SK-MEL-5 (cell line): Measurements from ENCODE around the gene AMBRA1. TPM values are rescaled to one million over a fixed set of nuclear protein-coding genes. Genes with fewer than 3 reads are reported as not detected.

Experiments used
- DNase-seq: peaks from one replicate; pipeline ENCODE4 v3.0.0-alpha.2; 2016; ENCODE audit warnings: low read depth, low spot score
- in situ Hi-C: cut with HindIII; loops from 2 replicates; pipeline ENCODE4 v1.10.0; 2016; ENCODE audit warnings: low sequenced_read_pairs, high pct_unique_total_duplicates, low pct_unique_long_range_greater_than_20kb
- total RNA-seq: library from RNA; depleted of rRNA; stranded (reverse); fragments of >200 nt; shearing (Covaris generic); gene quantifications from 2 replicates; pipeline ENCODE4 v1.2.3, GENCODE V29; 2014

AMBRA1 gene
- total RNA-seq, 1 experiment from 2014 or later, result 22.2 TPM

GRCh38 chr11:46366260-46366659, 227.6 kb downstream of the AMBRA1 start:
- in situ Hi-C loops, result no loop called here
- no peak for DNase-seq

DNA sequence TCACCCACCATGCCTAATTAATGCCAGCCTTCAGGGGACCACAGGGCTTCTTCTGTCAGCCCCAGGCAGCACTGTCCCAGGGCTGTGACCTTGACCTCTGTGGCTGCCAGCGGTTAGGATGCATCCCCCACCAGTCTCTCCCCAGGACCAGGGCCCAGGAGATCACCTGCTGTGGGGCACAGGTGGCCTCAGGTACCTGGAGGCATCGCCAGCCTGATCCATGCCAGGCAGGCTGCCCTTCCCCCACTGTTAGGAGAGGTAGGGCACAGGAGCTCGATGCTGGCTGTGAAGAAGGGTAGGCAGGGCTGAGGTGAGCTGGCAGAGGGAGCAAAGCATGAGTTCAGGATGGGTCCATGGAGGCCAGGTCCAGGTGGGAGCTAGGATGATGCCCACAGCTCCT, 229.0 kb downstream of the AMBRA1 start:
- in situ Hi-C loops, result no loop called here
- no peak for DNase-seq

- no peak for DNase-seq
- in situ Hi-C loops, result no loop called here
Observed at GRCh38 chr11:46364056-46364455, 229.8 kb downstream of the AMBRA1 start.

GRCh38 chr11:46363455-46364005, 230.3 kb downstream of the AMBRA1 start:
- in situ Hi-C loops, result no loop called here
- DNase-seq, result peak; percentile 68

DNA sequence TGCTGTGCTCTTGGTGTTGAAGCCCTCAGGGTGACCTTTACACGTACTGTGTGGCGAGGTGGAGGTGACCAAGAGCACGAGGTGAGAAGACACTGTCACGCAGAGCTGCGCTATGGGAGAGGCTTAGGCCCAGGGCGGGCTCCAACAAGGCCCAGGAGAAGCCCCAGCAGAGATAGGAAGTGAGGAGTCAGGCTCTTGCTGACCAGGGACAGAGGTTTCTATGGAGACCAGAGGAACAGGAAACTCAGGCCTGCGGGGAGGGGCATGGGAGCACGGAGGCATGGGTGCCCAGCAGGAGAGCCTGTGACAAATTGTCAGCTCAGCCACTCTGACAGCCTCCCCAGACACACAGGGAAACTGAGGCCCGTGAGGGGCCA, 230.8 kb downstream of the AMBRA1 start:
- DNase-seq, result peak; percentile 49
- in situ Hi-C loops, result no loop called here

DNA sequence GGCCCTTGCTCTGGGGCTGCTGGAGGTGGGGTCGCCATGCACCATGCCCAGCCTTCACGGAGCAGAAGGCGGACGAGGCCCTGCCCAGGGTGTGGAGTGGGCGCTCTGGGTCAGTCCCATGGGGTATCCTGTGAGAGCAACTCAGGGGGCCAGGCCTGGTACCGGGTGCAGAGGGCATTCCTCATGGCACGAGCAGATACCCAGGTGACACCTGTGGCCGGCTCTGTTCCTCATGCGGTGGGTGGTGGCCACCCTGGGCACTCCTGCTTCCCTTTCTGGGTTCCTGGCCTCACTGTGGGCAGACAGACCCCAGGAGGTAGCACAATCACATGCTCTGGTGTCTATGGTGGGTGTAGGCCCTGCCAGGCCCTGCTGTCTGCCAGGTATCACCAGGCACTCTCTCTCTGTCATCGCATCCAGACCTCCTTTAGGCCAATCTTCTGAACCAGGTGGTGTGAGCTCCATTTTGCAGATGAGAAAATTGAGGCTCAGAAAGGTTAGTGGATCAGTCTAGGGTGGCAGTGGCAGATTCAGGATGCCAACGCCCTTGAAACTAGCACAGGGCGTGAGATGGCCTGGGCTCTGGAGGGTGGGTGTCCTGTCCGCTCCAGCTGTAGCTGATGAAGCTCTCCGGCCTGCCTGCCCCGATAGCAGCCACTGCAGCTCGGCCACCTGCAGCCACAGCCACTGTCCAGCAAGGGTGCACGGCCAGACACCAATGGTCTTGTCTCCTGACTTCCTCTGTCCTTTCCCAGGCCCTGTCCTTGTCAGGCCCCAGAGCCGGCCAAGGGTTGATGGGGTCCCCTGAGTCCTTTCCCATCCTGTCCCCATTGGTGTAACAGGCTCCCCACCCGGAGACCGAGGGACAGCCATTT, 231.4 kb downstream of the AMBRA1 start:
- in situ Hi-C loops, result no loop called here
- DNase-seq, result no peak

GRCh38 chr11:46361283-46362155, 232.3 kb downstream of the AMBRA1 start:
- in situ Hi-C loops, result no loop called here

GRCh38 chr11:46360878-46361277, 232.9 kb downstream of the AMBRA1 start:
- no peak for DNase-seq
- in situ Hi-C loops, result no loop called here

More at GRCh38 chr11:46361283-46362155, 232.3 kb downstream of the AMBRA1 start:
- no peak for DNase-seq

GRCh38 chr11:46359953-46360352, 233.9 kb downstream of the AMBRA1 start:
- in situ Hi-C loops, result no loop called here
- no peak for DNase-seq

DNA sequence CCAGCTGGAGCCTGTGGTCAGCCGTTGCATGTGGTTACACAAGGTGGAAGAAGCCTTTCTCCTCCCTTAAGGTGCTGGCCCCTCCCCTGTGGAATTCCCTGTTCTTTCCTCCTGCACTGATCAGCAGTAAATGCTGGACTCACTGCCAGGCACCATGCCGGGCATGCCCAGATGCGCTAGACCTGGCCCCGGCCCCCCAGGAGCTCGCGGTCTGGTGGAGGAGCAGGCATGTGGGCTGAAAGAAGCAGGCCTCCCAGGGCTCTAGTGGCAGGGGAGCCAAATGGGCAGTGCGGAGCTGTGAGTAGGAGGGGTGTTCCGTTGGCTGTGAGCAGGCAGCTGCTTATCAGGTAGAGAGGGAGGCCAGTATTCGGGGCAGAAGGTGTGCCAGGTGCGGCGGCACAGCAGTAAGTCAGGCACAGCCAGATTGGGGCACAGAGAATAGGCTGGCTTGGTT, 236.3 kb downstream of the AMBRA1 start:
- DNase-seq, result no peak
- in situ Hi-C loops, result no loop called here

- DNase-seq, result no peak
- in situ Hi-C loops, result no loop called here
Observed at GRCh38 chr11:46356924-46357482, 236.8 kb downstream of the AMBRA1 start.

DNA sequence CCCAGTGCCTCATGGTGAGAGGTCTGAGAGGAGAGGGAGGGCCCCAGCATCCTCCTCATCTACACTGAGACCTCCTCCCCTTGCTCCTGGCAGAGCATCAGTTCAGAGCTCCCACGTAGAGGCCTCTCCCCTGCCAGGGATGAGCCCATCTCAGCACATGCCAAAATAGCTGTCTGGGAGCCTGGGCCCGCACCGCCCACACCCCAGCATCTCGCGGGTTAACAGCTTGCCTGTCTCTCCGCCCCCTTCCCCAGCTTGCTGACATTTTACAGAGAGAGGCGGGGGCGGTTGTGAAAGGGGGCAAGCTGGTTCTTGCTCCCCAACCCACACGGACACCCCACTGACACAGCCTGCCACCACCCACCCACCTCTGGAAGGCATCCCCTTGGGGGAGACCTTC, 240.1 kb downstream of the AMBRA1 start:
- DNase-seq, result no peak
- in situ Hi-C loops, result no loop called here

DNA sequence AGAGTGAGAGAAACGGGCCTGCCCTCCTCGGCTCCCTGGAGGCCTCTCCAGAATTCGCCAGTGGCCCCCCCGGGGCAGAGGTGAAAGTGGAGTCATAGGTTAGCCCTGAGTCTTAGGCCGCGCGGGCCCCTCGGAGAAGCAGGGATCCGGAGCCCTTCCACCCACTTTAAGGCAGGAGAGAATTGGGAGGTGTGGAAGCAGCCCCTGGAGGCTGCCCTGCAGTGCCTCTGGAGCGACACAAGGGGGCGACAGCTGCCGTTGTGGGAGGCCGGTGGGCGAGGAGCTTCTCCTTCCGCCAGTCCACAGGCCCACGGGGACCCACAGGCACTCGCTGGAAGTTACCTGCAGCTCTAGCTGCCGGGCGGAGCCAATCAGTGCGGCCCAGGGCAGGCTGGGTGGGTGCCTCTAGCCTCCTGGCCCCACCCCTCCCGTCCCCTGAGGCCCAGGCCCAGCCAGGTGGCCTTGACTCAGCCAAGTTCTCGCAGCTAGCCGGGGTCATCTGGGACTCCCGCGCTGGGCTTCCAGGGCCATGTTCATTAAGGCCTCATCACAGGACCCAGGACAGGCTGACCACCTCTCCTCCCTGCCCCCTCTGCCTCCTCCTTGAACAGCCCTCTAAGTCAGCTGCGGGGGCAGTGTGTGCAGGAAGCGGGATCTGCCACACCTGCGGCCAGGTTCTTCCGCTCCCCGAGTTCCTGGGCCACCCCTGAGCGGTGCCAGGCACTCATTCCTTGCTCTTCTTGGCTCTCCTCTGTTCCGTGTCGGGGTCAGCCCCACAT, 241.6 kb downstream of the AMBRA1 start:
- DNase-seq, result peak; percentile 56
- in situ Hi-C loops, result no loop called here

DNA sequence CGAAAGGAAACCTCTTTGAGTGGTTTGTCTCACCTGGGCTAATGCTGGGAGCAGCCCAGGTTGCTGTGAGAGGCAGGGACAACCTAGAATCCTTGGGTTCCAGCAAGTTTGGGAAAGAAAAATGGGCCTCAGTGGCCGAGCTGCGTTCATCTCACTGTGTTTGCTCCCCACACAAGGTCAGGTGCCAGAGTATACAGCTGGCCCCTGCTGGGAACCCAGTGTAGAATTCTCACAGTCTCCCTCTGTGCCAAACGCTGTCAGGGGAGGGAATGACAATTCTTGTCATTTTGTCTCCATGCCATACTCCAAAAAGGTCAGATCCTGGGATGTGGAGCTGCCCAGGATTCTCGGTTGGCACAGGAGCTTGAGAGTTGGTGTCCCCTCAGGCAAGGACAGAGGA, 242.2 kb downstream of the AMBRA1 start:
- in situ Hi-C loops, result no loop called here
- no peak for DNase-seq

DNA sequence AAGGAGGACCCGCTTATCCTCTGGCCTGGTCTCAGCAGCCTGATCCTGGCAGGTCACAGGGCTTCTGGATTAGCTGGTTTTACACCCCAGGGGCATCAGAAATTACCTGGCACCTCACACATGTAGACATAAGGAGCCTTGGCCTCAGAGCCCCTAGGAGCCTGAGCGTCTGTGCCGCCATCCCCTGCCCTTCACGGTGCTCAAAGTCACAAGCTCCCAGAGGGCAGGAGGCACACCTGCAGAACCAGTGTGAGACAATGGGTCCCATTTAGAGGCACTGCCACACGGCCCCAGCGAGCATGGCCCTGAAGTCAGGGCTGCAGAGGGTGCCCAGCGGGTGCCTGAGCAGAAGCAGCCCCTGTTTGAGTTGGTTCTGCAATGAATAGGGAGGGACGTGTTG, 242.7 kb downstream of the AMBRA1 start:
- in situ Hi-C loops, result no loop called here
- DNase-seq, result no peak

DNA sequence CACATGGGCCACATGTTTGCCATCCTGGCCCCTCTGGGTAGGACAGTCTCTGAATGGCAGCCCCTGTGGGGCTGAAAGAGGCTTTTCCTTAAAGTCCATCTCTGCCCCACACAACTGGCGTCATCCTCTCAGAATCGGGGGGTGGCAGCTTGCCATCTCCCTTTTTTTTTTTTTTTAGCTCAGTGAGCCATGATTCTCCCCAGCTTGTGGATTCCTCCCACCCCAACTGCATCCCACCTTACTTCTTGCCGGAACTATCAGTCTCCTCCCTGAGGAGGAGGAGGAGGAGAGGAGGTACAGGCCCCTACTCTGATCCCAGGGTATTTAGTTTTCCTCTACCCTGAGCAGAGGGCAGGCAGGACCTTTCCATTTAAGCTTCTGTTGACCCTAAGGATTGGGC, 243.1 kb downstream of the AMBRA1 start:
- DNase-seq, result no peak
- in situ Hi-C loops, result no loop called here
